Suppressor macrophage treated with lipopolysaccharide for 4 hours (primary cell): ENCODE measurements around the gene RPL18A.

ENCODE experiments used
- DNase-seq: peaks from one replicate; pipeline ENCODE4 v3.0.0-alpha.2; 2020

The RPL18A gene

GRCh38 chr19:17859533-17860330, at the start of gene RPL18A:
Gene RPL18A, plus strand, starts transcription at chr19:17859910. Its CDS starts 47 bp downstream, at chr19:17859957.
- DNase-seq: peak; percentile 100

GRCh38 chr19:17811103-17811502, 48.6 kb upstream of the RPL18A start:
- DNase-seq: no peak

GRCh38 chr19:17811681-17812080, 48.0 kb upstream of the RPL18A start:
- DNase-seq: no peak

- DNase-seq: no peak
Measured at GRCh38 chr19:17812099-17812498, 47.6 kb upstream of the RPL18A start.

- no peak for DNase-seq
Measured at GRCh38 chr19:17817668-17818363, 41.9 kb upstream of the RPL18A start.

GRCh38 chr19:17821190-17821589, 38.5 kb upstream of the RPL18A start, which contains the start of gene INSL3:
Gene INSL3, minus strand, starts transcription at chr19:17821519. Its CDS starts 13 bp downstream, at chr19:17821506.
- no peak for DNase-seq

- no peak for DNase-seq
Measured at GRCh38 chr19:17824339-17824738, 35.4 kb upstream of the RPL18A start.

GRCh38 chr19:17826508-17827056, 33.1 kb upstream of the RPL18A start:
- no peak for DNase-seq

GRCh38 chr19:17829855-17830566, 29.7 kb upstream of the RPL18A start:
- no peak for DNase-seq

- DNase-seq: no peak
Measured at GRCh38 chr19:17830567-17831418, 28.9 kb upstream of the RPL18A start.

GRCh38 chr19:17831419-17831888, 28.3 kb upstream of the RPL18A start:
- DNase-seq: no peak

GRCh38 chr19:17832443-17833208, 27.1 kb upstream of the RPL18A start:
- DNase-seq: no peak

- DNase-seq: no peak
Measured at GRCh38 chr19:17834350-17835181, 25.1 kb upstream of the RPL18A start.

GRCh38 chr19:17835182-17836006, 24.3 kb upstream of the RPL18A start:
- DNase-seq: peak; percentile 11

- no peak for DNase-seq
Measured at GRCh38 chr19:17836530-17836929, 23.2 kb upstream of the RPL18A start.

GRCh38 chr19:17837972-17838371, 21.7 kb upstream of the RPL18A start:
- no peak for DNase-seq

GRCh38 chr19:17840019-17840418, 19.7 kb upstream of the RPL18A start:
- no peak for DNase-seq

- no peak for DNase-seq
Measured at GRCh38 chr19:17841371-17841809, 18.3 kb upstream of the RPL18A start.
